HG03460 (cell line): ENCODE data around the gene PTGES3L.

Experiments
- ATAC-seq: cut with Tn5 transposase; IDR thresholded peaks from one replicate; pipeline ENCODE4 v1.9.1; 2021; ENCODE audit not compliant: unreplicated experiment

Gene PTGES3L

GRCh38 chr17:42979511-42980273 lies at the start of gene PTGES3L:
PTGES3L (minus strand) TSS chr17:42980080; CDS start chr17:42980053, 27 bp downstream.
- no peak for ATAC-seq

- ATAC-seq, result no peak
Measured at GRCh38 chr17:43028221-43028861, 48.5 kb upstream of the PTGES3L start.

- no peak for ATAC-seq
Measured at GRCh38 chr17:43027091-43028032, 47.5 kb upstream of the PTGES3L start.

GRCh38 chr17:43026595-43026994 lies 46.7 kb upstream of the PTGES3L start:
- ATAC-seq, result no peak

GRCh38 chr17:43025766-43026537 lies 46.1 kb upstream of the PTGES3L start:
- ATAC-seq, result no peak

GRCh38 chr17:43025290-43025657 lies 45.4 kb upstream of the PTGES3L start:
- no peak for ATAC-seq

- ATAC-seq, result peak; percentile 51
Measured at GRCh38 chr17:43024407-43025289, 44.8 kb upstream of the PTGES3L start, which contains the start of gene RND2. RND2 (plus strand) TSS chr17:43025231; CDS start chr17:43025348, 117 bp downstream.

GRCh38 chr17:43021741-43022512 lies 42.0 kb upstream of the PTGES3L start, which contains the start of gene VAT1:
VAT1 (minus strand) TSS chr17:43022385; CDS start chr17:43022322, 63 bp downstream.
- ATAC-seq, result no peak

- ATAC-seq, result no peak
Measured at GRCh38 chr17:43020789-43021740, 41.2 kb upstream of the PTGES3L start.

- ATAC-seq, result no peak
Measured at GRCh38 chr17:43020030-43020621, 40.2 kb upstream of the PTGES3L start.

- ATAC-seq, result no peak
Measured at GRCh38 chr17:43019418-43019817, 39.5 kb upstream of the PTGES3L start.

- ATAC-seq, result no peak
Measured at GRCh38 chr17:43018932-43019331, 39.1 kb upstream of the PTGES3L start.

GRCh38 chr17:43018008-43018853 lies 38.4 kb upstream of the PTGES3L start:
- ATAC-seq, result no peak

GRCh38 chr17:43016216-43016615 lies 36.3 kb upstream of the PTGES3L start:
- no peak for ATAC-seq

GRCh38 chr17:43015579-43015978 lies 35.7 kb upstream of the PTGES3L start:
- ATAC-seq, result no peak
